ENCODE results near the gene TEX101.
"Not testable (repeated sequence)": the region's sequence is repeated elsewhere in the genome, so short reads cannot be mapped to it uniquely, and the experiment has no call there.

The TEX101 gene

DNA sequence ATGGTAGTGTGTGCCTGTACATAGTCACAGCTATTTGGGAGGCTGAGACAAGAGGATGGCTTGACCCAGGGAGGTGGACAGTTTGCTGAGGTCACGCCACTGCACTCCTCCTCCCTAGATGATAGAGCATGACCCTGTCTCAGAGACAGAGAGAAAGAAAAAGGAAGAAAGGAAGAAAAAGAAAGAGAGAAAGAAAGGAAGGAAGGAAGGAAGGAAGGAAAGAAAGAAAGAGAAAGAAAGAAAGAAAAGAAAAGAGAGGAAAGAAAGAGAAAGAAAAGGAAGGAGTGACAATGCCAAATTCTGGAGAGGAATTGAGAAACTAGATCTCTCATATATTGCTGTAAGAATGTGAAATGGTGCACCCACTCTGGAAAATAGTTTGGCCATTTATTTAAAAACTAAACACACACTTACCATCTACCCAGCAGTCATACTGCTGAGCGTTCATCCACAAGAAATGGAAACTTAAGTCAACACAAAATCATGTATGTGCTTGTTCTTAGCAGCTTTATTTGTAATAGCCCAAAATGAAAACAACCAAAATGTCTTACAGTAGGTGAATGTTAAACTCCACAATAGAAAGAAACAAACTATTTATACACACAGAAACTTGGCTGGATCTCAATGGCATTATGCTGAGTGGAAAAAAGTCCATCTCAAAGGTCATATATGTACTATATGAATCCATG lies 7.5 kb downstream of the TEX101 start:
- DNase-seq = no peak

DNA sequence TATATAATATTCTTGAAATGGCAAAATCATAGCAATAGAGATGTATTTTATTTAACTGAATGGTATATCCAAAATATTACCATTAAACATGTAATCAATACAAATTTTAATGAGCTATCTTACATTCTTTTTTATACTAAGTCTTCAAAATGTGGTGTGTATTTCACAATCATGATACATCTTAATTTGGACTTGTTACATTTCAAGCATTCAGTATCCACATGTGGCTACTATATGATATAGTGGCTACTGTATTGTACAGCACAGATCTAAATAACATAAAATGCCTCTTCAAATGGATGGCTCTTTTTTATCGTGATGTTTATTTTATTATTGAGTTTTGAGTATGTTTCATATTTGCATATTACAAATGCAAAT lies 8.0 kb downstream of the TEX101 start:
- DNase-seq = no peak

DNA sequence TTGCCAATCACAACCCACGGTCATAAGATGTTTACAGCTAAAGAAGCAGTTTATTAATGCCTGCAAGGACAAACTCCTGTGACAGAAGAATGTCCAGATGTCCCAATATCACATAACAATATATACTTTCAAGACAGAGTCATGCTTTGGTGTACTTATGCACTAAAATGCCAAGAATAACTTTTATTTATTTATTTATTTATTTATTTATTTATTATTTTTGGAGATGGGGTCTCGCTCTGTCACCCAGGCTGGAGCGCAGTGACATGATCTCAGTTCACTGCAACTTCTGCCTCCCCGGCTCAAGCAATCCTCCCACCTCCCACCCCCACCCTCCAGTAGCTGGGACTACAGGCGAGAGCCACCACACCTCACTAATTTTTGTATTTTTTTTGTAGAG lies 9.1 kb downstream of the TEX101 start:
- no peak for DNase-seq

DNA sequence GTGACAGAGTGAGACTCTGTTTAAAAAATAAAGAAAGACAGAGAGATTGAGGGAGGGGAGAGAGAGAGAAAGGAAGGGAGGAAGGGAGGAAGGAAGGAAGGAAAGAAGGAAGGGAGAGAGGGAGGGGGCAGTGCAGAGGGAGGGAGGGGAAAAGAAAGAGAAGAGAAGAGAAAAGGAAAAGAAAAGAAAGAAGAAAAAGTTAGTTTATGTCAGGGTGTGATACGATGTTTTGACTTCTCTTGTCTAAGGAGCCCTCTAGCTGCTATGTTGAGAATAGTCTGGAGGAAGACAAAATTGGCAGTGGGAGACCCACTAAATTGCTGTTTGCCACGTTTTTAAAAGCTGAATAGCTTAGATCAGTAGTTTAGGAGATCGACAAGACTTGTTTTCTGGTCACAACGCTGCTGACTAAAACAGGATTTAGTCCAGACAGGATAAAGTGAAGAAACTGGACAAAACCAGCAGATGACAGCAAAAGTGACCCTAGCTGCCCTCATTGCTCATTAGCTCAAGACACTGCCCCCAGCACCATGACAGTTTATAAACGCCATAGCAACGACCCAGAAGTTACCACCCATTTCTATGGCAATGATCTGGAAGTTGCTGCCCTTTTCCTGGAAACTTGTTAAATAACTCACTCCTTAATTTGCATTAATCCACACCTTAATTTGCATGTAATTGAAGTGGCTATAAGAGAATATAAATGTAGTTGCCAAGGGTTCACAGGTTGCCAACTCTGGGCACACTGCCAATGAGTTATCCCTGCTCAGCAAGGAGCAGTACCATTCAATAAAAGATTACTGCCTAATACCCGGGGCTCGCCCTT lies 11.1 kb downstream of the TEX101 start:
- no peak for DNase-seq

DNA sequence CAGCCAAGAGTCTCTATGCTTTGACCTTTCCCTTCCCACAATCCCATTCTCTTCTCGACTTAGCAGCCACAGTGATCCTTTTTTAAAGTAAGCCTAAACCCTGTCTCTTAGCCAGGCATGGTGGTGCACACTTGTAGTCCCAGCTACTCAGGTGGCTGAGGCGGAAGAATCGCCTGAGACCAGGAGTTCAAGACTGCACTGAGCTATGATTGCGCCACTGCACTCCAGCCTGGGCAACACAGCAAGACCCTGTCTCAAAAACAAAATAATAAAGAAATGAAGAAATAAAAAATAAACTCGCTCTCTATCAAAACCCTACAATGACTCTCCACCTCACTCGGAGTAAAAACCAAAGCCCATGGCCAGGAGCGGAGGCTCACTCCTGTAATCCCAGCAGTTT lies 14.7 kb downstream of the TEX101 start:
- DNase-seq = no peak

DNA sequence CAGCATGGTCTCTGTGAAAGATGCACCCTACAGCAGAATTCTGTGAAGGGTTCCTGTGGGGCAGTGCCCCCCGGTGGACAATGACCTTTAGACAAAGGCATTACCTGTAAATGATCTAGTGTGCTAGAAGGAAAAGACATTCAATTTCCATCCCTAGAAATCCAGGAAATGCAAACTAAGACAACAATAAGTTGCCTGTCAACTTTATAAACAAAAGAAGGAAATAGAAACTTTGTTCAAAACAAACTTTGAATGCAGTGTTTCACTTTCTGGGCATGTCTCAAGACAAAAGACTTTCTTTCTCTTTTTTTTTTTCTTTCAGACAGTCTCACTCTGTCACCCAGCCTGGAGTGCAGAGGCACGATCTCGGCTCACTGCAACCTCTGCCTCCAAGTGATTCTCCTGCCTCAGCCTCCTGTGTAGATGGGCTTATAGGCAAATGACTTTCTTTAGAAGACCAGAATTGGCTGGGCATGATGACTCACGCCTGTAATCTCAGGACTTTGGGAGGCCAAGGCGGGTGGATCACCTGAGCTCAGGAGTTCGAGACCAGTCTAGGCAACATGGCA lies 15.5 kb downstream of the TEX101 start:
- no peak for DNase-seq

DNA sequence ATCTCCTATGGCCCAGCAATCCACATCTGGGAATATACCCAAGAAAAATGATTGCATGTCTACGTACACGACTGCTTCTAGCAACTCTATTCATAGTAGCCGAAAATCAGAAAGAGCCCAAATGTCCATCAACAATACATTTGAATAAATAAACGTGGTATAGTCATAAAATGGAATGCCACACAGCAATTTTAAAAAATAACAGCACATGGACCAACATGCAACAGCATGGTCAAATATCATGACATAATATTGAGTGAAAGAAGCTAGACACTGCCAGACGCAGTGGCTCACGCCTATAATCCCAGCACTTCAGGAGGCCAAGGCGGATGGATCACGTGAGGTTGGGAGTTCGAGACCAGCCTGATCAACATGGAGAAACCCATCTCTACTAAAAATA lies 16.3 kb downstream of the TEX101 start:
- DNase-seq = no peak

DNA sequence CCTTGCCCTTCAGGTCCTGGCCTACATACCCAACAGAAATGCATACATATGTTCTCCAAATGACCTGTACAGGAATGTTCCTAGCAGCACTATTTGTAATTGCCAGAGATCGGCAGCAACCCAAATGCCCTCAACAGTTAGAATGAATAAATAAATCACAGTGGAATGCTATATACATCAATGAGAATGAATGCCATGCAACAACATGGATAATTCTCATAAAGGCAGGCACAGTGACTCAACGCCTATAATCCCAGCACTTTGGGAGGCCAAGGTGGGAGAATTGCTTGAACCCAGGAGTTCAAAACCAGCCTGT lies 18.6 kb downstream of the TEX101 start:
- no peak for DNase-seq

DNA sequence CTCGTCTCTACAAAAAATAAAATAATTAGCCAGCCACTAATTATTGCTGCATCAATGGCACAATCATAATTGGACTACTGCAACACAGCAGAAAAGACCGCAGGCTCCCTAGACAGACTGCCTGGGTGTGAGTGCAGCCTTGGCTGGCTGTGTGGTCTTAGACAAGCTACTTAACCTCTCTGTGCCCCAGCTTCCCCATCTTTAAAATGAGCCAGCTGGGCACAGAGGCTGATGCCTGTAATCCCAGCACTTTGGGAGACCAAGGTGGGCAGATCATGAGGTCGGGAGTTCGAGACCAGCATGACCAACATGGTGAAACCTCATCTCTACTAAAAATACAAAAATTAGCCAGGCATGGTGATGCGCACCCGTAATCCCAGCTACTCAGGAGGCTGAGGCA lies 19.0 kb downstream of the TEX101 start:
- DNase-seq = no peak

DNA sequence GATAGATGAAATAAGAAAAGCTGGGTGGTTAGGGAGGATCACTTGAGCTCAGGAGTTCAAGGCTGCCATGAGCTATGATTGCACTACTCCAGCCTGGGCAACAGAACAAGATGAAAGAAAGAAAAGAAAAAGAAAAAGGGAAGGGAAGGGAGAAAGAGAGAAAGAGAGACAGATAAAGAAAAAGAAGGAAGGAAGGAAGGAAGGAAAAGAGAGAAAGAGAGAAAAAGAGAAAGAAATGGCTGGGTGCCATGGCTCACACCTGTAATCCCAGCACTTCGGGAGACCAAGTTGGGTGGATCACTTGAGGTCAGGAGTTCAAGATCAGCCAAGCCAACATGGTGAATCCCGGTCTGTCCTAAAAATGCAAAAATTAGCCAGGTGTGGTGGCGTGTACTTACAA lies 21.1 kb downstream of the TEX101 start:
- no peak for DNase-seq

DNA sequence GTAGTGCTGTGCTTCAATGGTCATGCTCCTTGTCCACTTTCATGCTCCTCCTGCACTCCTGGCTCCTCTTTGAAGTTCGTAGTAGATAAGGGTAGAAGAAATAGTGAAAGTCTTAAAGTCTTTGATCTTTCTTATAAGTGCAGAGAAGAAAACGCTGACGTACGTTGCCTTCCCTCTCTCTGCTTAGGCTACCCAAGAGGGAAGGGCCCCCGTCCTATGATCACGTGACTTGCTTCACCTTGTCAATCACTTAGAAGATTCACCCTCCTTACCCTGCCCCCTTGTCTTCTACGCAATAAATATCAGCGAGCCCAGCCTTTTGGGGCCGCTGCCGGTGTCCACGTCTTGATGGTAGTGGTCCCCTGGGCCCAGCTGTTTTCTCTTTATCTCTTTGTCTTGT lies 22.6 kb downstream of the TEX101 start:
- DNase-seq = not testable (repeated sequence)

DNA sequence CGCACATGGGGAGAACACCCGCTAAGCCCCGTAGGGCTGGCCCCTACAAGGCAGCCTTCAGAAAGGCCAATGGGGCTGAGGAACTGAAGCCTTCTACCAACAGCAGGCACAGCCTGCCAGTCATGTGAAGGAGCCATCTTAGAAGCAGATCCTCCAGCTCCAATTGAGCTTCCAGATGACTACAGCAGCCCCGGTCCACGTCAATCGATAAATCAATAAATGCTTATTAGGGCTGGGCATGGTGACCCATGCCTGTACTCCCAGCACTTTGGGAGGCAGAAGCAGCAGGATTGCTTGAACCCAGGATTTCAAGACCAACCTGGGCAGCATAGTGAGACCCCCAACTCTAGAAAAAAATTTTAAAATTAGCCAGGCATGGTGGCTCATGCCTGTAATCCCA lies 23.0 kb downstream of the TEX101 start:
- DNase-seq = no peak

DNA sequence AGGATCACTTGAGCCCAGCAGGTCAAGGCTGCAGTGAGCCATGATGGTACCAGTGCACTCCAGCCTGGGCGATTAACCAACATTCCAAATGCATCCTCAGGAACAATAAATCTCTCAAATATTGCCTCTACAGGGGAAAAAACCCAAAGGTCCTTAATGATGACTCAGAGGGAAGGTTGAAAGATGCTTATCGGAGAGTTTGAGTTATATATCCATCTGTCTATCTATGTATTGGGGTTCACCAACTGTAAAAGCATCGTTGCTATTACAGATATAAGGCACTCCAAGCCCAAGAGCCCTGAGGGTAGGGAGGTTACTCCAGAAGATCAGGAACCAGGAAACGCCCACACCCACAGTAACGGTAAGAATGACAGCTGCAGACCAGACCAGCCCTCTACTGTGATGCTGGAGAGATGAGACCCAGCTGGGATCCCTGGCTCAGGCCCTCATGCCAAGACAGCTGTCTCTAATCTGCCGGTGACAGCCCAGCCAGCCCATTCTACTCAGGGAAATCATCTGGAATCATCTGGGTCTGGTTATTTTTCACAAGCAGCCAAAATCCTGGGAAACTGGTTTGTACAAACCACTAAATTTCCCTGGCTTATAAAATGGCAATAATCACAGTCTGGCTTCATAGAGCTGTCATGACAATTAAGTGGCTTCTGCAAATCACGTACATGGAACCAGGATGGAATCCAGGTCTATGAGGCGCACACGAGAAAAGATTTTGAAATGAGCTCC lies 23.8 kb downstream of the TEX101 start:
- no peak for DNase-seq

DNA sequence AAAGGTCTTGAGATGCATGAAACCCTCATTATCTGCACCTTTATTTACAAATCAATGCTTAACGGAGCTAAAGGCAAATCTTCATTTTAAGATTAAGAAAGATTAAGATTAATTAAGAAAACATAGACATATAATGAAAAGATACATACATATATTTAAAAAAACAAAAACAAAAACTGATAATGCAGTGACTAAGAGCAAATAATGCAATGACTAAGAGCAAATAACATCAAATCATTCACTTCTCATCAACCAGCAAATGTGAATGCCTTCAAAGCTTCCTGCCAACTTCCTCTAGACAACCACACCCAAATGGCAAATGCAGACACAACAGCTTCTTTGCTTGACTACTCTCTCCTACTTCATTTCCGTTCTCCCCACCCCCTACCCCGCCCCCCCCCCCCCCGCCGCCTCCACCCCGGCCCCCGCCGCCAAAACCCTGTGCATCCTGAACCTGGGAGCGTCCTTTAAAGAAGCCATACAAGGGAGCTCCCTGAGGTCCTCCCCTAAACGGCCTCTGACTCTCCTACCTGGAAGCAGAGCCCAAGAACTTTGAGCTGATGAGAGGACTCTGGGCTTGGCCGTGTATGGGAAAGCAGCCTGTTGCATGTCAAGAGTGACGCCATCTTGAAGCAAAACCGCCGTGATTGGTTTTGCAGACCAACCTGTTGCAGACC lies 24.5 kb downstream of the TEX101 start:
- DNase-seq = no peak

DNA sequence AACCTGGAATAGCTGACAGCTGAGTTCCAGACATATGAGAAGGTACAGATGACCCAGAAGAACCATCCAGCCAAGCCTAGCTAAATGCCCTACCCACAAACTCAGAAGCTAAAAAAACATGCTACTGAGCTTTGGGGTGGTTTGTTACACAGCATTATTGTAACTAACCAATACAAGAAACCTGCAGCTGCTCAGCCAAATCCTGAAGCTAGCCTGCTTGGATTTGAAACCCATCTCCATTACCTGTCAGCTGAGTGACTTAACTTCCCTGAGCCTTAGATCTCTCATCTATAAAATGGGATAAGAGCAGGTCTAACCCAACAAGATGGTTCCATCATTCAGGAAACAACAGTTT lies 25.0 kb downstream of the TEX101 start:
- no peak for DNase-seq

DNA sequence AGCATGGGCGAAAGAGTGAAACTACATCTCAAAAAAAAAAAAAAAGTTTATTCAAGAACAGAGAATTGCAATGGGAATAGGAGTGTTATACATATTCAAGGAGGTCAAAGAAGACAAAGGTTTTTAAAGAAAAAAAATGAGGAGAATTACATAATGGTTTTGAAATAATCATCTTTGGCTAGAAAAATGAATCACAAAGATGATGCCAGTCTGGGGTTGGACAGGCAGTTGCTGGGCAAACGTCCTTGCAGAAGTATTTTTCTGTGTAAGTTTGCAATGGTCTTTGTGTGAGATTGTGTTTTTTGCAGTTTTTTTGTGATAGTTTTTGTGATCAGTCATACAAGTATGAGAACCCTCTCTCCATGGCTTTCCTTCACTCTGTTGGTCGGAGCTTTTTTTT lies 27.0 kb downstream of the TEX101 start:
- DNase-seq = no peak

DNA sequence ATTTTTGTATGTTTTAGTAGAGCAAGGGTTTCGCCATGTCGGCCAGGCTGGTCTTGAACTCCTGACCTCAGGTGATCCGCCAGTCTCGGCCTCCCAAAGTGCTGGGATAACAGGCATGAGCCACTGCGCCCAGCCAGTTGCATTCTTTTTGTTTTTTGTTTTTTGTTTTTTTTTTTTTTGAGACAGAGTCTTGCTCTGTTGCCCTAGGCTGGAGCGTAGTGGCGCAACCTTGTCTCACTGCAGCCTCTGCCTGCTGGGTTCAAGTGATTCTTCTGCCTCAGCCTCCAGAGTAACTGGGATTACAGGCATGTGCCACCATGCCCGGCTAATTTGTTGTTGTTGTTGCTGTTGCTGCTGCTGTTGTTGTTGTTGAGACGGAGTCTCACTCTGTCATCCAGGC lies 29.4 kb downstream of the TEX101 start:
- DNase-seq = not testable (repeated sequence)

DNA sequence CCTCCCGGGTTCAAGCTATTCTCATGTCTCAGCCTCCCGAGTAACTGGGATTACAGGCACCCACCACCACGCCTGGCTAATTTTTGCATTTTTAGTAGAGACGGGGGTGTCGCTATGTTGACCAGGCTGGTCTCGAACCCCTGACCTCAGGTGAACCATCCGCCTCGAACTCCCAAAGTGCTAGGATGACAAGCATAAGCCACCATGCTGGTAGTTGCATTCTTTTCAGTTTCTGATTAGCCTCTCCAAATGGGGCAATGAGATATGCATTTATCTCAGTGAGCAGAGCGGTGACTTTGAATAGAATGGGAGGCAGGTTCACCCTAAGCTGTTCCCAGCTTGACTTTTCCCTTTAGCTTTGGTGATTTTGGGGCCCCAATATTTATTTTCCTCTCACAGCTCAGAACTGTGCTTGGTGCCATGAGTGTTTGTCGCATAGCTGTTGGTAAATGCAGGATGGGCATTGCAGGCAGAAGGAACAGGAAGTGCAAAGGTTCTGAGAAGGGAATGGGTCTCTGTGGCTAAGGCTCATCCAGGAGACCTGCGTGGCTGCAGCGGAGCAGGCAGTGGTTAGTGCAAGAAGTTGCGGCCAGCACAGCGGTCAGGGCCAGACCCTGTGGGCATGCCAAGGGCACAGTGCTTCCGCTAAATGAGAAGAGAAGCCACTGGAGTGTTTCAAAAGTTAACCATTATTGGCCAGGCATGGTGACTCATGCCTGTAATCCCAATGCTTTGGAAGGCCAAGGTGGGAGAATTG lies 30.0 kb downstream of the TEX101 start:
- DNase-seq = no peak

DNA sequence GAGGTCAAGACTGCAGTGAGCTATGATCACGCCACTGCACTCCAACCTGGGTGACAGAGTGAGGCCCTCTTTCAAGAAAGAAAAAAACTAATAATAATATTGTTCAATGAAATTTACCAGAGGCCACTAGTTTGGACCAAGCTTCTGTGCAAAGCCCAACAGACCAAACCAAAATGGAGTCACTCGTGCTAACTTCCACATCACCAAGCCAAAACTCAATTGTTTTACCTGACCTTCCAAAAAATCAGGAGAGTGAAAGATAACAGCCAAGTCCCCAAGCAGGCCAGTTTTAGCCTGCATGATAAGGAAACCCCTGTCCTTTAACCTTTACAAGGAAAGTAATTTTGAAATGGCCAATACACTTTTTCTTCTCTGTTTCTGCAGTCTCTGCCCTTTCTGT lies 30.7 kb downstream of the TEX101 start:
- DNase-seq = no peak

DNA sequence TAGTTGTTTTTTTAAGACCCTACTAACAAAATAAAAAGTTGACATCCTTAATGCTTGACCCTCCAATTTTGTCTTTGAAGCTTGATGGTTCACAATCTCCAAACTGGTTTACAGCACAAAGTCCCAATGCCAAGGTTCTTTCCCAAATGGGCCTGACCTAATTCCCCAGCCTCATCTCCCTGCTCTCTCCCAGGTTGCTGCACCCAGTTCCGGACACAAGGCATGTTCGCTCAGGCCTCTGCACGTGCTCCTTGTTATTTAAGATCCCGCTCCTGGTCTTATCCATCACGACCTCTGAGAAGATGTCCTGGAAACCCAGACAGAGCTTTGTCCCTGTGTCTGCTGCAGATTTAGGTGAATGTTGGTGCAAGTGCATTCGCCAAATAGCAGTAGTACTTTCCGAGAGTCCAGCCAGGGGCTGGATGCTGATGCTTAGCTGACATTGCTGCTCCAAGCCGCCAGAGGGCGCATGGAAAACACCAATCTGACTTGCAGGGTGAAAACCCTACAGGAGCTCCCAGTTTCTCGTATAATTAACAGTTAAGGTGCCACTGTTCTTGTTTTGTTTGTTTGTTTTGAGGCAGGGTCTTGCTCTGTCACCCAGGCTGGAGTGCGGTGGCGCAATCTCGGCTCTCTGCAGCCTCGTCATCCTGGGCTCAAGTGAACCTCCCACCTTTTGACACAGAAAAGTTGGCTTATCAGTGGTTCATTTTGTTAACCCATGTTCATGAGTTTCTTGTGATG lies 32.2 kb downstream of the TEX101 start:
- no peak for DNase-seq

DNA sequence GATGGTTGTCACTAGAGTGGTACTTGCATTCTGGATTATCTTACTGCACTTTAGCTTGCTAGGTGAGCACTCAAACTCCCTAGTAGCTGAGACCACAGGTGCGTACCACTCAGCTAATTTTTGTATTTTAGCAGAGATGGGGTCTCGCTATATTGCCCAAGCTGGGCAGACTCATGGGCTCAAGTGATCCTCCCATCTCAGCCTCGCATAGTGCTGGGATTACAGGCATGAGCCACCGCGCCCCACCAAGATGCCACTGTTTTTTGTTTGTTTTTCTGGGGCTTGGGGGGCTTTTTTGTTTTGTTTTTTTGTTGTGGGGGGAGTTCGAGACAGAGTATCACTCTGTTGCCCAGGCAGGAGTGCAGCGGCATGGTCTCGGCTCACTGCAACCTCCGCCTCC lies 33.0 kb downstream of the TEX101 start:
- DNase-seq = no peak

DNA sequence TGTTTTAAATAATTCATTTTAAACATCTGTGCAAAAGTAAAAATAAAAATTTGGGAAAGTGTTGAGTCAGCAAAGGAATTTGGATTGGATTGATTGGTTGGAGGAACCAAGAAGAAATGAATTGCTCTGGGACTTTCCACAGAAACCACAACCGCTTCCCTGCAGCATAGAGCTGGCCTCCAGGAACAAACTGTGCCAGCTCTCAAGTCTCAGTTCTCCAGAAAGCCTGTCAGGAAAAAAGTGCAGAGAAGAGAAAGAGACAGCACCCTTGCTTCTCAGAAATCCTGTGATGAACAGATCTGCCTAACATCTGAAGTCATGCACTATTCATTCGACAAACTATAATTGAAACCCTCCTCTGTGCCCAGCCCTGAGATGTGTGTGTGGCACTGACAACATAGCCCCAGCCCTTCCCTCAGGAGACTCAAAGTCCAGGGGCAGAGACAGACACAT lies 35.9 kb downstream of the TEX101 start:
- DNase-seq = no peak
